Ovary (tissue), 3 donors: ENCODE results near the gene EMD.

Experiments
- CTCF ChIP-seq, 3 donors: fragments of 450-650 bp in 2 of 3; fragments of 200-600 bp in 1 of 3; IDR thresholded peaks; one replicate each; pipeline versions ENCODE4 v1.5.1 to v1.8.0; 2016 to 2022; ENCODE audit warnings: antibody characterized with exemption in 3 of 3, mild to moderate bottlenecking in 1 of 3
- EP300 ChIP-seq: sonication (generic); formaldehyde crosslinking; IDR thresholded peaks from one replicate; pipeline ENCODE4 v1.6.1; 2017; ENCODE audit warnings: antibody characterized with exemption
- POLR2A ChIP-seq: fragments of 450-650 bp; IDR thresholded peaks from one replicate; pipeline ENCODE4 v1.6.1; 2017; ENCODE audit warnings: antibody characterized with exemption, mild to moderate bottlenecking, moderate library complexity
- donor health status: DM: no; HTN: no; CAD: no.

- TF ChIP-seq CTCF (IDR thresholded peaks at IDR 0.05), result no peak
- no peak for TF ChIP-seq POLR2A
- no peak for TF ChIP-seq EP300
Observed at GRCh38 chrX:154429711-154430110, 50.6 kb downstream of the EMD start.
